CD14-positive monocyte (primary cell): ENCODE measurements around the gene MRPL57. TPM values are rescaled to one million over a fixed set of nuclear protein-coding genes. Genes with fewer than 3 reads are reported as not detected.
A peak's percentile ranks its signal among the peaks of the same experiment; 100 is the strongest.

Experiments used
- DNase-seq, 3 donors: peaks; one replicate each; pipeline ENCODE4 v3.0.0-alpha.2; 2011 to 2022
- H2AFZ ChIP-seq: 2 replicates; pipeline ENCODE4 v1.6.0; 2012; ENCODE audit warnings: mild to moderate bottlenecking, low read depth, low read length, inconsistent platforms; ENCODE audit not compliant: insufficient read depth, poor library complexity, severe bottlenecking
- H3K27ac ChIP-seq, 2 donors: 1 replicate in 1 of 2; 2 replicates in 1 of 2; pipeline ENCODE4 v1.5.1; 2012 to 2013; ENCODE audit warnings: low read length in 2 of 2, control low read depth in 1 of 2, inconsistent platforms in 1 of 2, low read depth in 1 of 2, mild to moderate bottlenecking in 1 of 2
- H3K27me3 ChIP-seq, 2 donors: one replicate each; pipeline versions ENCODE4 v1.6.0 to v1.6.1; 2011 to 2013; ENCODE audit warnings: low read length in 2 of 2; ENCODE audit not compliant: control insufficient read depth in 2 of 2, insufficient read depth in 2 of 2
- H3K36me3 ChIP-seq, 2 donors: replicated peaks in 1 of 2; 1 replicate in 1 of 2; 2 replicates in 1 of 2; pipeline versions ENCODE4 v1.5.1 to v1.6.1; 2012 to 2013; ENCODE audit warnings: low read length in 2 of 2, control low read depth in 1 of 2, inconsistent platforms in 1 of 2, mild to moderate bottlenecking in 1 of 2; ENCODE audit not compliant: insufficient read depth in 2 of 2, control insufficient read depth in 1 of 2
- H3K4me1 ChIP-seq, 2 donors: 1 replicate in 1 of 2; 2 replicates in 1 of 2; pipeline versions ENCODE4 v1.5.1 to v1.6.1; 2012 to 2013; ENCODE audit warnings: low read length in 2 of 2, control low read depth in 1 of 2, inconsistent platforms in 1 of 2, mild to moderate bottlenecking in 1 of 2, moderate library complexity in 1 of 2; ENCODE audit not compliant: insufficient read depth in 2 of 2, control insufficient read depth in 1 of 2
- H3K4me2 ChIP-seq: replicated peaks from 2 replicates; pipeline ENCODE3; 2012; ENCODE audit warnings: low read length, moderate library complexity, mild to moderate bottlenecking; ENCODE audit not compliant: poor library complexity, severe bottlenecking; ENCODE audit errors: extremely low read depth
- H3K4me3 ChIP-seq, 3 experiments: fragments of 200-600 bp in 1 of 3; sonication (generic) in 1 of 3; replicated peaks in 1 of 3; 1 replicate in 2 of 3; 2 replicates in 1 of 3; pipeline ENCODE4 v1.5.1; 2011 to 2013; ENCODE audit warnings: low read length in 3 of 3, mild to moderate bottlenecking in 3 of 3, control low read depth in 2 of 3, low read depth in 2 of 3, inconsistent platforms in 1 of 3, moderate library complexity in 1 of 3
- H3K79me2 ChIP-seq: 2 replicates; pipeline ENCODE4 v1.6.0; 2012; ENCODE audit warnings: mild to moderate bottlenecking, control low read depth, inconsistent platforms, low read length, moderate library complexity; ENCODE audit not compliant: insufficient read depth
- H3K9ac ChIP-seq: 2 replicates; pipeline ENCODE4 v1.6.0; 2017; ENCODE audit warnings: low read length, mild to moderate bottlenecking; ENCODE audit not compliant: insufficient read depth, poor library complexity, severe bottlenecking
- H3K9me3 ChIP-seq, 2 donors: replicated peaks in 1 of 2; 1 replicate in 1 of 2; 2 replicates in 1 of 2; pipeline versions ENCODE4 v1.5.1 to v1.6.1; 2012 to 2013; ENCODE audit warnings: low read length in 2 of 2, control low read depth in 1 of 2; ENCODE audit not compliant: control insufficient read depth in 1 of 2, insufficient read depth in 1 of 2
- H4K20me1 ChIP-seq: 2 replicates; pipeline ENCODE4 v1.6.0; 2012; ENCODE audit warnings: mild to moderate bottlenecking, low read length, control low read depth, moderate library complexity; ENCODE audit not compliant: insufficient read depth
- H3K27ac Mint-ChIP-seq, 7 donors: one replicate each; pipeline ENCODE4 v1.8.0; 2020; ENCODE audit warnings: mild to moderate bottlenecking in 7 of 7, mixed read lengths in 7 of 7, moderate library complexity in 6 of 7, inconsistent platforms in 2 of 7
- H3K27me3 Mint-ChIP-seq, 3 donors: one replicate each; pipeline ENCODE4 v1.8.0; 2021 to 2022; ENCODE audit warnings: low read depth in 3 of 3, mild to moderate bottlenecking in 3 of 3, mixed read lengths in 3 of 3, moderate library complexity in 3 of 3, inconsistent platforms in 1 of 3
- H3K36me3 Mint-ChIP-seq, 2 donors: one replicate each; pipeline ENCODE4 v1.8.0; 2020; ENCODE audit warnings: mixed read lengths in 2 of 2, inconsistent platforms in 1 of 2, mild to moderate bottlenecking in 1 of 2
- H3K4me1 Mint-ChIP-seq: one replicate; pipeline ENCODE4 v1.8.0; 2020; ENCODE audit warnings: mild to moderate bottlenecking, mixed read lengths
- H3K4me3 Mint-ChIP-seq, 2 donors: one replicate each; pipeline ENCODE4 v1.8.0; 2020; ENCODE audit warnings: mild to moderate bottlenecking in 2 of 2, mixed read lengths in 2 of 2, moderate library complexity in 1 of 2
- H3K9me3 Mint-ChIP-seq, 7 donors: one replicate each; pipeline ENCODE4 v1.8.0; 2020 to 2022; ENCODE audit warnings: mixed read lengths in 7 of 7, mild to moderate bottlenecking in 6 of 7, moderate library complexity in 6 of 7, inconsistent platforms in 2 of 7
- WGBS: methylation state at CpG from one replicate; pipeline ENCODE4 v1.1.5; 2013; ENCODE audit warnings: missing lambda C conversion rate; ENCODE audit not compliant: insufficient coverage; 5-methylcytosine and 5-hydroxymethylcytosine counted together
- intact Hi-C, 2 donors: fragments of 100-400 bp; cut with micrococcal nuclease; formaldehyde crosslinking; loops; one replicate each; pipeline versions ENCODE4 v1.15.0 to v1.15.1; 2023
- polyA plus RNA-seq, 3 donors: library from polyadenylated mRNA; depleted of rRNA in 1 of 3; unstranded in 2 of 3; stranded (reverse) in 1 of 3; fragments of 300-500 nt in 2 of 3; fragments of >200 nt in 1 of 3; fragmentation: Illumina TruSeq in 2 of 3; gene quantifications; 1 replicate in 2 of 3; 2 replicates in 1 of 3; pipeline ENCODE4 v1.2.3, GENCODE V29; 2012 to 2021
- TF ChIP-seq, protein P1 (sequence below): fragments of 200-600 bp; IDR thresholded peaks from one replicate; pipeline ENCODE4 v1.8.0; 2022; ENCODE audit warnings: antibody characterized with exemption, mild to moderate bottlenecking

The MRPL57 gene
- polyA plus RNA-seq, 3 donors = 6.8 to 52.3 (median 41.1) TPM

DNA sequence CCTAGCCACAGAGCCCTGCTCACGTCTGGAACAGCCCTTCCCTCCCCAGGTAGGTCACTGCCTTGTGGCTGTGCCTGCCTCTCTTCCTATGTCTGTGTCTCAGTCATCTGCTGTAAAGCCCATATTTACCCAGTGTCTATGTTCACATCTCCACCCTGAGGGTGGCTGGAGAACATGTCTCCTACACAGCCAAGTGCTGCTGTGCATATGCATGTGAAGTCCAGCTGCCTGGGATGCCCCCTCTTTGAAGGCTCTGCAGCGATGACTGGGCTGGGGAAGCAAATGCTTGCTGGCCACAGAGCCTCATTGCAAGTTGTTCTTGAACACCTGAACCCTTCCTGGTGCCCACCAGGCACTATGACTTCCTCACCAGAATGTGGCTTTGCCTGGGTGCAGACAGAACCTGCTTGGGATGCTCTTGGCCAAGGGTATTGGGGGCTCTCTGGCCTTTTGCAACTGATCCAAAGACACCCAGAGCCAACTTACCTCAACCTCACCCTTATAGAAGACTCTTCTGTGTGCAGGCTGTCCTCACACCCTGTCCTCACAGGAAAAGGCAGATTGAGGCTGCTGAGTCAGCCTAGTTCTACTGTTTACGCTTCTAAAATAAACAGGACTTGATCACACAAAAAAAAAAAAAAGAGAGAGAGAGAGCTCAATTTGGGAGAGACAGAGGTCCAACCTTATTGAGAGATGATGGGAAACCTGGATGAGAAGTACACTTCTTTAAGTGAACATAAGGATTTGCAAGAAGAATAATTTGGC lies 26.5 kb downstream of the MRPL57 start:
- Mint-ChIP-seq H3K36me3 (no peaks in the 10 kb centered on the region), H3K27me3 (peaks cover 0 to 5% (median 0%) of the 10 kb centered on the region in 3 donors), H3K27ac (peak overlapping the region in 1 of 7 donors; percentile 69), H3K4me1 (peaks cover 1% of the 10 kb centered on the region), H3K9me3 (peaks cover 7 to 24% (median 15%) of the 10 kb centered on the region in 7 donors), H3K4me3 (no peak overlapping the region)
- 89% methylated on average over 1 of the region's 3 CpGs for WGBS
- H3K4me3 ChIP-seq = no peak overlapping the region
- no peaks in the 10 kb centered on the region for H3K79me2 ChIP-seq
- no peak overlapping the region for H3K27ac ChIP-seq
- TF ChIP-seq, protein P1, sequence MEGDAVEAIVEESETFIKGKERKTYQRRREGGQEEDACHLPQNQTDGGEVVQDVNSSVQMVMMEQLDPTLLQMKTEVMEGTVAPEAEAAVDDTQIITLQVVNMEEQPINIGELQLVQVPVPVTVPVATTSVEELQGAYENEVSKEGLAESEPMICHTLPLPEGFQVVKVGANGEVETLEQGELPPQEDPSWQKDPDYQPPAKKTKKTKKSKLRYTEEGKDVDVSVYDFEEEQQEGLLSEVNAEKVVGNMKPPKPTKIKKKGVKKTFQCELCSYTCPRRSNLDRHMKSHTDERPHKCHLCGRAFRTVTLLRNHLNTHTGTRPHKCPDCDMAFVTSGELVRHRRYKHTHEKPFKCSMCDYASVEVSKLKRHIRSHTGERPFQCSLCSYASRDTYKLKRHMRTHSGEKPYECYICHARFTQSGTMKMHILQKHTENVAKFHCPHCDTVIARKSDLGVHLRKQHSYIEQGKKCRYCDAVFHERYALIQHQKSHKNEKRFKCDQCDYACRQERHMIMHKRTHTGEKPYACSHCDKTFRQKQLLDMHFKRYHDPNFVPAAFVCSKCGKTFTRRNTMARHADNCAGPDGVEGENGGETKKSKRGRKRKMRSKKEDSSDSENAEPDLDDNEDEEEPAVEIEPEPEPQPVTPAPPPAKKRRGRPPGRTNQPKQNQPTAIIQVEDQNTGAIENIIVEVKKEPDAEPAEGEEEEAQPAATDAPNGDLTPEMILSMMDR = no peak
- H3K9me3 ChIP-seq = peaks cover 0 to 12% of the 10 kb centered on the region in 2 donors
- H3K36me3 ChIP-seq = no peaks in the 10 kb centered on the region
- H2AFZ ChIP-seq = no peak overlapping the region
- H3K9ac ChIP-seq = no peak overlapping the region
- H4K20me1 ChIP-seq = no peaks in the 10 kb centered on the region
- H3K4me1 ChIP-seq = no peaks in the 10 kb centered on the region
- no peak overlapping the region for H3K4me2 ChIP-seq
- H3K27me3 ChIP-seq = no peaks in the 10 kb centered on the region
- DNase-seq = no peak
- intact Hi-C loops = no loop called here

DNA sequence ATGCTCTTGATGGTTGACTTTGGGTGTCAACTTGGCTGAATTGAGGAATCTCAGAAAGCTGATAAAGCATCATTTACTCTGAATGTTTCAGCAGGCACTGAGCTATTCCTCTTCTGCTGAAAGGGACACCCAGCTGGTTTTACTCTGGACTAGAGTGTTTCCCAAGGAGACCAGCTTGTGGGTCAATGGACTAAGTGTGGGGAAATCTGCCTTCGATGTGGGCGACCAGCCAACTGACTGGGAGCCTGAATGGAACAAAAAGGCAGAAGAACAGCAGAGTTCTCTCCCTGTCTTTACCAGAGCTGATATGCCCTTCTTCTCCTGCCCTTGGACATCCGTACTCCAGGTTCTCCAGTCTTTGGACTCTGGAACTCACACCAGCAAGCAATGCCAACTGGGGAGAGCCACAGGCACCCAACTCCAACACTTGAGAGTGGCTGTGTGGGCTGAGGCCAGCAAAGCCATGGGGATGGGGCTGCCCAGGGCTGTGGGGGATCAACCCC lies 32.2 kb downstream of the MRPL57 start:
- no peak overlapping the region for H2AFZ ChIP-seq
- no peaks in the 10 kb centered on the region for H3K4me1 ChIP-seq
- no peak for DNase-seq
- Mint-ChIP-seq H3K27me3 (peaks cover 0 to 2% (median 0%) of the 10 kb centered on the region in 3 donors), H3K27ac (no peak overlapping the region), H3K4me1 (no peaks in the 10 kb centered on the region), H3K4me3 (no peak overlapping the region), H3K9me3 (peaks cover 7 to 20% (median 13%) of the 10 kb centered on the region in 7 donors), H3K36me3 (no peaks in the 10 kb centered on the region)
- H3K27ac ChIP-seq = no peak overlapping the region
- no peak overlapping the region for H3K4me3 ChIP-seq
- H3K4me2 ChIP-seq = no peak overlapping the region
- H3K79me2 ChIP-seq = no peaks in the 10 kb centered on the region
- no peaks in the 10 kb centered on the region for H3K27me3 ChIP-seq
- TF ChIP-seq, protein P1 = no peak
- intact Hi-C loops = no loop called here
- H3K36me3 ChIP-seq = no peaks in the 10 kb centered on the region
- no peaks in the 10 kb centered on the region for H4K20me1 ChIP-seq
- no peak overlapping the region for H3K9ac ChIP-seq
- H3K9me3 ChIP-seq = peaks cover 0 to 8% of the 10 kb centered on the region in 2 donors
- WGBS = 92% methylated on average over 2 of the region's 3 CpGs
